GM11168 (cell line): ENCODE results near the gene RHBDF2.

ENCODE experiments used
- in situ Hi-C: fragments of 300-500 bp; cut with MboI; formaldehyde crosslinking; loops from one replicate; pipeline ENCODE4 v1.12.0; 2022; ENCODE audit warnings: low sequenced_read_pairs; ENCODE audit not compliant: unreplicated experiment

RHBDF2 gene

GRCh38 chr17:76445697-76446448 is 55.4 kb downstream of the RHBDF2 start:
- in situ Hi-C loops: no loop called here

DNA sequence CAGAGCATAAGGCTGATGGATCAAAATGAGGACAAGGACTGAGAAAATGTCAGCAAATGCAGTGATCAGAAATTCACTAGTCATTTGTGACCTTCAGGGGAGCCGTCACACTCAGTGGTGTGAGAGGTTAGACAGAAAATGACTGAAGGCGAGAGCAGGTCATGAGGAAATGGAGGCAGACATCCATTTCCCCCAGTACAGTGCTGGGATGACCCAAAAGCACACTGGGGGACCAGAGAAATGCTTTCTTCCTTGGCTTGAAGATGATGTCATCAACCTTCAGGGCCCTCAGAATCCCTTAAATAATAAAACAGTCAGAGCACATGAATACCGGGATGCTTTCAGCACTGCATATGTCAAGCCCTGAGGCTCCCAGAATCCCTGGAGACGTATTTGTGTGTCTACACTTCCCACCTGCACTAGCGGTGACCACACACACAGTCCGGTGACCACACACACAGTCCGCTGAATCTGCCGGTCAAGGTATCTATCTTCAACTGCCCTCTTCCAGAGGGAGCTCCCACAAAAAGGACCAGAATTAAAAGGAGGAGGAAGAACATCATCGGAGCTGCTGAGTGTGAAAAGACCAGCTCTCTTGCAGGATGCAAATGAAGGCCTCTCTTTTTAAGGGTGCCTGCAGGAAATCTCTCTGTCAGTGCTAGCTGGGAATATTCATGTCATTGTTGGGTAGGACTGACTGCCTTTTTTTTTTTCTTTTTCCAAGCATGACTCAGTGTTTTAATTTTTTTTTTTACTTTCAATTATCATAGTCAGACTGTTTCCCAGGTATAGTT is 56.5 kb downstream of the RHBDF2 start:
- in situ Hi-C loops: no loop called here

- in situ Hi-C loops: no loop called here
These were observed 58.6 kb downstream of the RHBDF2 start for GRCh38 chr17:76442341-76443338.

DNA sequence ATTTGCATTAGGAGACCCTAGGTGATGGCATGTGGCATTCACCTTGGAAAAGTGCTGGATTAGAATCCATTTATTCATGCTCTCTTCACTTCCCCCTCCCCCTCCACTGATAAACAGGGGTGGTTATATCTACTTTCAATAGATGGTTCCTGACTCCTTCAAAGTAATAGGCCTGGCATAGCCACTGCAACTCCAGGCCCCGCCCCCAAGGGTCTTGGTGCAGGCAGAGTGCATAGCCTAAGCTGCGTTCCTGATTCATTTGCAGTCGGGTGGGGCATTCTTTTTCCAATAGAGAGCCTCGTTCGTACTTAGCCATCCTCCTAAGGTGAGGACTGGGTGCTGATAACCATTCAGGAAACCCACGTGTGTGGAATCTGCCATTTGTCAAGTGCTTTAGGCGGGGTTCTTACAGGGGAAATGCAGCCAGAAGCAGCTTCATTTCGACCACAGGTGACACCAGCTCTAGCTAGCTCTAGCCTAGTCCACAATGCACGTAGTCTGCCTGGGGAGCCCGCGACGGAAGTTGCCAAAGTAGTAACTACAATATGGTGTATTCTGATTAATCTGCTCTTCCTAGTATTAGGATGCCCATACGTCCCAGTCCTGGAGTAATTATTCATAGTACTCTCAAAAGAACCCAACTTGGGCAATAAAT is 59.4 kb downstream of the RHBDF2 start:
- in situ Hi-C loops: no loop called here

- in situ Hi-C loops: no loop called here
These were observed 60.4 kb downstream of the RHBDF2 start for GRCh38 chr17:76440751-76441362.

- in situ Hi-C loops: no loop called here
These were observed 61.8 kb downstream of the RHBDF2 start for GRCh38 chr17:76439314-76439928.

DNA sequence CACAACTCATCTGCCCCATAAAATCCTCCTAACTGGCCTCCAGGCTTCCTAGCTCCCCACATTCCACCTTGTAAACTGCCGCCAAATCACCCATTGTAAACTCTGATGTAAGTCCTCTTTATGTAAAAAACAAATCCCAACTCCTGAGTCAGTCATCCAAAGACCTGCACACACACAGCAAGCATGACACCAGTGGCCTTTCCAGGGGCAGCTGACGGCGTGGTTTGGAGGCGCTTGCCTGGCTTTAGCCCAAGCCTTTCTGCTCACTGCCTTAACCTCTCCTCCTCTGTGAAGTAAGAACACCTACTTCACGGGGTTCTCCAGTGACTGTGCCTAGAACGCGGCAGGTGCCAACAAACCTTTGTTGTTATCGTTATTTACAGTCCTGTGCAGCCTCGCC is 62.3 kb downstream of the RHBDF2 start:
- in situ Hi-C loops: no loop called here

DNA sequence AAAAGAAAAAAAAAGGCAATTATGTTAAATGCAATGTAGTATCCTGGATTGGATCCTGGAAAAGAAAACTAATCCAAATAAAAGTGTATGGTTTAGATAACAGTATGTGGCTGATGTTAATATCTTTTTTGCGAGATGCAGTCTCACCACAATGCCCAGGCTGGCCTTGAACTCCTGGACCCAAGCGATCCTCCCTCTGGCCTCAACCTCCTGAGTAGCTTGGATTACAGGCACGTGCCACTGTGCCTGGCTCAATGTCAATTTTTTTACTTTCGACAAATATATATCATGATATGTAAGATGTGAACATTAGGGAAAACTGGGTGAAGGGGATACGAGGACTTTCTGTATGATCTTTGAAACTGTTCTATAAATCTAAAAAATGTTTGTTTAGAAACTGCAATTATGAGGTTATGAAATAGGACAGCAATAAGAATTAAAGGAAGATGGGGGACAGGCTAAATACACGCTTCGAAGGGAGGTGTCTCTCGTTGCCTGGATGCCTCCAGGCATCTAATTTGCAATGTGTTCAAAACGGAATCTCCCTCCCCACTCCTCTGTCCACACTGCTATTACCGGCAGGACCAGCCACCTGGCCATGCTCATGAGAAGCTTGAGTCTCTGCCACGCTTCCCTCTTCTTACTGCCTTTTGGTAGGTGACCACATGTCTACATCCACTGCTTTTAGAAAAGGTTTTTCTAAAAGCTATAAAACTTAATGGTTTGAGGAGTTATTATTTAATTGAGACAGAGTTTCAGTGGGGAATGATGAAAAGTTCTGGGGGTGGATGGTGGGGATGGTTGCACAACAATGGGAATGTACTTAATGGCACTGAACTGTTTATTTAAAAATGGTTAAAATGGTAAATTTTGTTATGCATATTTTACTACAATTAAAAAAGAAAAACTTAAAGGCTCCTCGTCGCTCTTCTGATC is 63.5 kb downstream of the RHBDF2 start:
- in situ Hi-C loops: no loop called here

DNA sequence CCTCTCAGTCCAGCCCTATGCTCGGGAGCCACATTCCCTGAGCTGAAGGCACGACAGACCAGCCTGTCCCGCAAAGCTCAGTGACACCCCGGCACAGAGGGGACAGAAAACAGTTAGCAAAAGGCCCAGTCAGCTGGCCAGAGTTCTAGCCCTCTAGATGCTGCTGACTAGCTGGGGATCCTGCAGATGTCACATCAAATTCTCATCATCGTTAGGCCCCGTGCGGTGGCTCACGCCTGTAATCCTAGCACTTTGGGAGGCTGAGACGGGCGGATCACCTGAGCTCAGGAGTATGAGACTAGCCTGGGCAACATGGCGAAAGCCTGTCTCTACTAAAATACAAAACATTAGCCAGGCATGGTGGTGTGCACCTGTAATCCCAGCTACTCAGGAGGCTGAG is 65.5 kb downstream of the RHBDF2 start:
- in situ Hi-C loops: no loop called here

DNA sequence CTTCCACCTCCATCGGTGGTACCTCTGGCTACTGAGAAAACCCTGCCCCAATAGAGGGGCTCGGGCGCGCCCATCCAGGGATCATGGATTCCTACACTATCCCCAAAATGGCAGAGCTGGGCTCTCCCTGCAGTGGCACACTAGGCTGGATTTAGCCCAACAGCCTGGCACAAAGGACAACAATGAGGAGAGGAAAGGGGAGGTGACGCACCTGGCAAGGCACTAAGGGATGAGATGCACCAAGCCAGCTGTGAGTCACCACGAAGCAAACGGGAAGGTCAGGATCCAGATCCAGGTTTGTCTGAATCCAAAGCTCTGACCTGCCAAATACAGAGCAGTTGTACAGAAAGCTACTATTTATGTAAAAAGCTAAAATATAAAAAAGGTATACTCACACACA is 66.4 kb downstream of the RHBDF2 start:
- in situ Hi-C loops: no loop called here

GRCh38 chr17:76433693-76434092 is 67.5 kb downstream of the RHBDF2 start:
- in situ Hi-C loops: no loop called here

DNA sequence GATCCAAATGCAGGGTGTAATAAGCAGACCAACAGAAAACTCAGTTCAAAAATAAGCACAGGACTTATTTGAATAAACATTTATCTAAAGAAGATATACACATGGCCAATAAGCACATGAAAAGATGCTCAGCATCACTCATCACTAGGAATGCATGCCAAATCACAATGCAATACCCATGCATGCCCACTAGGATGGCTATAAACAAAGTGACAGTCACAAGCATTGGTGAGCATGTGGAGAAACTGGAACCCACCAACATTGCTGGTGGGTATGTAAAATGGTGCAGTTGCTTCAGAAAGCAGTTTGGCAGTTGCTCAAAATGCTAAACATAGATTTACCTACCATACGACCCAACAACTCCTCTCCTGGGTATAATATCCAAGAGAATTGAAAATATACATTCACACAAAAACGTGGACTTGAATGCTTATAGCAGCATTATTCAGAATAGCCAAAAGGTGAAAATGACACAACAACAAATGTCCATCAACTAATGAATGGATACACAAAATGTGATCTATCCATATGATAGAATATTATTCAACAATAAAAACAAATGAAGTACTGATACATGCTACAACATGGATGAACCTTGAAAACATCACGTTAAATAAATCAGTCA is 68.4 kb downstream of the RHBDF2 start:
- in situ Hi-C loops: no loop called here

DNA sequence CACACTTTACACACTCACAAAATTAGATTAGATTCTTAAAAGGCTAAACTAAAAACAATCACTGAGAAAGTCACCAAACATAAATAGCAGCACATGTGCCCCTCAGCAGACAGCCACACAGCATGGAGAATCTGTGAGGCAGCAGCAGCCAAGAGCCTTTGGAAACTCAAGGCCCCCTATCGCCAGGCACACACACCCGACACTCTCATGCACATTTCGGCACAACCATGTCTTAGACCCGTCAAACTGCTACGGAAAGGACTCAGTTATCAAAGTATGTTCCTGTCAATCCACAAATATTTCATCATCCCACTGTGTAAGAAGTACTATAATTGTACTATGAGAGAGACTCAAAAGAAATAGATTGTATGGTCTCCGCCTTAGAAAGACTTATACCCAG is 69.2 kb downstream of the RHBDF2 start:
- in situ Hi-C loops: no loop called here

GRCh38 chr17:76431509-76431908 is 69.7 kb downstream of the RHBDF2 start:
- in situ Hi-C loops: no loop called here

- in situ Hi-C loops: no loop called here
These were observed 72.7 kb downstream of the RHBDF2 start for GRCh38 chr17:76428511-76428910.

GRCh38 chr17:76427501-76428231 is 73.6 kb downstream of the RHBDF2 start:
- in situ Hi-C loops: no loop called here

GRCh38 chr17:76426853-76427252 is 74.4 kb downstream of the RHBDF2 start:
- in situ Hi-C loops: no loop called here
